GM12874 (cell line): ENCODE measurements around the gene EXOC4.

Experiments used
- CTCF ChIP-seq: IDR thresholded peaks from 2 replicates; pipeline ENCODE4 v1.5.1; 2011; ENCODE audit warnings: low read depth, mild to moderate bottlenecking, control low read depth, low read length, moderate library complexity; ENCODE audit not compliant: insufficient read depth

EXOC4 gene

GRCh38 chr7:134040988-134041387 is 788.1 kb downstream of the EXOC4 start:
- no peak for TF ChIP-seq CTCF

- TF ChIP-seq CTCF: no peak
Observed at GRCh38 chr7:134041477-134041876, 788.6 kb downstream of the EXOC4 start.

GRCh38 chr7:134042307-134042706 is 789.4 kb downstream of the EXOC4 start:
- no peak for TF ChIP-seq CTCF

GRCh38 chr7:134044682-134045081 is 791.8 kb downstream of the EXOC4 start:
- no peak for TF ChIP-seq CTCF

- no peak for TF ChIP-seq CTCF
Observed at GRCh38 chr7:134045716-134046115, 792.8 kb downstream of the EXOC4 start.

GRCh38 chr7:134046594-134047128 is 793.8 kb downstream of the EXOC4 start:
- TF ChIP-seq CTCF: no peak

- no peak for TF ChIP-seq CTCF
Observed at GRCh38 chr7:134047675-134048074, 794.8 kb downstream of the EXOC4 start.
